ENCODE measurements around the gene LSAMP.

Gene LSAMP

DNA sequence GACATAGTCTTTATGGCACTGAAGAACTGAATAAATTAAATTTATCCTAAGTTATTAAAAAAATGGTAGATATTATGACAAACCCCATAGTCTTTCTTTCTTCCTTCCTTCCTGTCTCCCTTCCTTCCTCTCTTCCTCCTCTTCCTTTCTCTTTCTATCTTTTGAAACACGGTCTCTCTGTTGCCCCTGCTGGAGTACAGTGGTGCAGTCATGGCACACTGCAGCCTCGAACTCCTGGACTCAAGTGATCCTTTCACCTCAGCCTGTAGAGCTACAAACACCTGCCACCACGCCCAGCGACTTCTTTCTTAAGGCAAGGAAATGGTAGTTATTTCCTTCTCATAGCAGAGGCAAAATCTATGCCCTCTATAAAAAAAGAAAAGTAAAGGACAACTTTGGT lies 467.4 kb downstream of the LSAMP start:
- no peak for TF ChIP-seq EZH2phosphoT487 (IDR thresholded peaks at IDR 0.05; ENCODE audit: low read depth)
- TF ChIP-seq, protein P1, sequence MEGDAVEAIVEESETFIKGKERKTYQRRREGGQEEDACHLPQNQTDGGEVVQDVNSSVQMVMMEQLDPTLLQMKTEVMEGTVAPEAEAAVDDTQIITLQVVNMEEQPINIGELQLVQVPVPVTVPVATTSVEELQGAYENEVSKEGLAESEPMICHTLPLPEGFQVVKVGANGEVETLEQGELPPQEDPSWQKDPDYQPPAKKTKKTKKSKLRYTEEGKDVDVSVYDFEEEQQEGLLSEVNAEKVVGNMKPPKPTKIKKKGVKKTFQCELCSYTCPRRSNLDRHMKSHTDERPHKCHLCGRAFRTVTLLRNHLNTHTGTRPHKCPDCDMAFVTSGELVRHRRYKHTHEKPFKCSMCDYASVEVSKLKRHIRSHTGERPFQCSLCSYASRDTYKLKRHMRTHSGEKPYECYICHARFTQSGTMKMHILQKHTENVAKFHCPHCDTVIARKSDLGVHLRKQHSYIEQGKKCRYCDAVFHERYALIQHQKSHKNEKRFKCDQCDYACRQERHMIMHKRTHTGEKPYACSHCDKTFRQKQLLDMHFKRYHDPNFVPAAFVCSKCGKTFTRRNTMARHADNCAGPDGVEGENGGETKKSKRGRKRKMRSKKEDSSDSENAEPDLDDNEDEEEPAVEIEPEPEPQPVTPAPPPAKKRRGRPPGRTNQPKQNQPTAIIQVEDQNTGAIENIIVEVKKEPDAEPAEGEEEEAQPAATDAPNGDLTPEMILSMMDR (IDR thresholded peaks at IDR 0.05; ENCODE audit: low read depth, low read length), result no peak
- Histone ChIP-seq H3K4me1 (ENCODE audit: low read length) (peaks cover 40% of the 10 kb centered on the region), H3K9ac (ENCODE audit: low read length) (no peak overlapping the region), H3K27me3 (ENCODE audit: low read depth, low read length) (no peaks in the 10 kb centered on the region), H3K4me2 (ENCODE audit: low read length) (no peak overlapping the region), H3K36me3 (replicated peaks; ENCODE audit: low read depth, low read length) (no peaks in the 10 kb centered on the region), H3K79me2 (ENCODE audit: low read length) (no peaks in the 10 kb centered on the region), H4K20me1 (ENCODE audit: insufficient read depth, low read length) (no peaks in the 10 kb centered on the region), H3K27ac (ENCODE audit: low read length) (no peak overlapping the region), H3K9me3 (ENCODE audit: insufficient read depth, low read length) (no peaks in the 10 kb centered on the region), H2AFZ (ENCODE audit: low read depth, low read length) (no peak overlapping the region), H3K4me3 (ENCODE audit: low read length) (no peak overlapping the region)

GRCh38 chr3:115975796-115976195 lies 469.5 kb downstream of the LSAMP start:
- H4K20me1 ChIP-seq (ENCODE audit: insufficient read depth, low read length), result no peaks in the 10 kb centered on the region
- H2AFZ ChIP-seq (ENCODE audit: low read depth, low read length), result no peak overlapping the region
- no peaks in the 10 kb centered on the region for H3K79me2 ChIP-seq (ENCODE audit: low read length)
- no peak overlapping the region; the same call in 1 of the 2 replicates for H3K27ac ChIP-seq (ENCODE audit: low read length)
- no peak for TF ChIP-seq EZH2phosphoT487 (IDR thresholded peaks at IDR 0.05; ENCODE audit: low read depth)
- TF ChIP-seq, protein P1 (IDR thresholded peaks at IDR 0.05; ENCODE audit: low read depth, low read length), result no peak
- no peak overlapping the region for H3K4me3 ChIP-seq (ENCODE audit: low read length)
- no peaks in the 10 kb centered on the region for H3K9me3 ChIP-seq (ENCODE audit: insufficient read depth, low read length)
- 0 out of 2 replicates have a peak, but pooled peaks cover 4% of the 10 kb centered on the region for H3K27me3 ChIP-seq (ENCODE audit: low read depth, low read length)
- peaks cover 27% of the 10 kb centered on the region for H3K4me1 ChIP-seq (ENCODE audit: low read length)
- peak overlapping the region; percentile 57 for H3K4me2 ChIP-seq (ENCODE audit: low read length)
- H3K36me3 ChIP-seq (replicated peaks; ENCODE audit: low read depth, low read length), result no peaks in the 10 kb centered on the region
- no peak overlapping the region for H3K9ac ChIP-seq (ENCODE audit: low read length)

DNA sequence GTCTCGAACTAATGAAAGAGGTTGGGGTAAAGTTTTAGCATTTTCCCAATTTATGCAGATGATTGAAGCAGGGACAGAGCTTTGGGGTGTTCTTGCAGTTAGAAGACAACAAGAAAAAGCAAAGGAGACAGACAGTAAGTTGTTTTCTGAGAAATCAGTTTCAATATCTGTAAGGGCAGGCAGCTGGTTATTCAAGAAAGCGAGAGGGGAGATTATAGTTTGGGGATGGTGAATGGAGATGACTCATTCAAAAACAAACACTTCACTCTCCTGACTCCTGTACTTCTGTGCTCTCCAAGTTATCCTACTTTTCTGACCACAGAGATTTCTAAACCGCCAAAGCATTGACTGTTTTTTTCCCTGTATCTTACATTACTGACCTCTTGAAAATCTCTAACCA lies 469.9 kb downstream of the LSAMP start:
- Histone ChIP-seq H3K79me2 (ENCODE audit: low read length) (no peaks in the 10 kb centered on the region), H3K9me3 (ENCODE audit: insufficient read depth, low read length) (no peaks in the 10 kb centered on the region), H3K9ac (ENCODE audit: low read length) (no peak overlapping the region), H4K20me1 (ENCODE audit: insufficient read depth, low read length) (no peaks in the 10 kb centered on the region), H3K4me1 (ENCODE audit: low read length) (peaks cover 23% of the 10 kb centered on the region), H3K27ac (ENCODE audit: low read length) (peak overlapping the region; percentile 35), H3K4me3 (ENCODE audit: low read length) (peak overlapping the region; percentile 20; the same call in 1 of the 2 replicates), H3K4me2 (ENCODE audit: low read length) (peak overlapping the region; percentile 57), H3K36me3 (replicated peaks; ENCODE audit: low read depth, low read length) (no peaks in the 10 kb centered on the region), H3K27me3 (ENCODE audit: low read depth, low read length) (0 out of 2 replicates have a peak, but pooled peaks cover 4% of the 10 kb centered on the region), H2AFZ (ENCODE audit: low read depth, low read length) (no peak overlapping the region)
- no peak for TF ChIP-seq EZH2phosphoT487 (IDR thresholded peaks at IDR 0.05; ENCODE audit: low read depth)
- TF ChIP-seq, protein P1 (IDR thresholded peaks at IDR 0.05; ENCODE audit: low read depth, low read length), result no peak

GRCh38 chr3:115974940-115975339 lies 470.3 kb downstream of the LSAMP start:
- no peaks in the 10 kb centered on the region for H3K79me2 ChIP-seq (ENCODE audit: low read length)
- H3K36me3 ChIP-seq (replicated peaks; ENCODE audit: low read depth, low read length), result no peaks in the 10 kb centered on the region
- H3K9me3 ChIP-seq (ENCODE audit: insufficient read depth, low read length), result no peaks in the 10 kb centered on the region
- TF ChIP-seq EZH2phosphoT487 (IDR thresholded peaks at IDR 0.05; ENCODE audit: low read depth), result no peak
- TF ChIP-seq, protein P1 (IDR thresholded peaks at IDR 0.05; ENCODE audit: low read depth, low read length), result no peak
- H3K4me2 ChIP-seq (ENCODE audit: low read length), result peak overlapping the region; percentile 57
- H2AFZ ChIP-seq (ENCODE audit: low read depth, low read length), result no peak overlapping the region
- H3K27me3 ChIP-seq (ENCODE audit: low read depth, low read length), result 0 out of 2 replicates have a peak, but pooled peaks cover 4% of the 10 kb centered on the region
- no peaks in the 10 kb centered on the region for H4K20me1 ChIP-seq (ENCODE audit: insufficient read depth, low read length)
- H3K27ac ChIP-seq (ENCODE audit: low read length), result peak overlapping the region; percentile 35
- peaks cover 22% of the 10 kb centered on the region for H3K4me1 ChIP-seq (ENCODE audit: low read length)
- no peak overlapping the region for H3K9ac ChIP-seq (ENCODE audit: low read length)
- H3K4me3 ChIP-seq (ENCODE audit: low read length), result peak overlapping the region; percentile 20; the same call in 1 of the 2 replicates
